GM12872 (cell line): ENCODE results near the gene HOXA5.

ENCODE experiments used
- CTCF ChIP-seq: IDR thresholded peaks from 3 replicates; pipeline ENCODE4 v1.5.1; 2011; ENCODE audit warnings: low read depth, mild to moderate bottlenecking, low read length, moderate library complexity; ENCODE audit not compliant: insufficient read depth

HOXA5 gene

GRCh38 chr7:27101957-27102580, 41.4 kb downstream of the HOXA5 start:
- TF ChIP-seq CTCF = no peak

- no peak for TF ChIP-seq CTCF
These were observed 42.1 kb downstream of the HOXA5 start for GRCh38 chr7:27101171-27101956.

- no peak for TF ChIP-seq CTCF
These were observed 42.7 kb downstream of the HOXA5 start for GRCh38 chr7:27100694-27101170.

- no peak for TF ChIP-seq CTCF
These were observed 43.8 kb downstream of the HOXA5 start for GRCh38 chr7:27099453-27100370.

GRCh38 chr7:27098578-27099451, 44.7 kb downstream of the HOXA5 start:
- TF ChIP-seq CTCF = no peak

- TF ChIP-seq CTCF = no peak
These were observed 45.5 kb downstream of the HOXA5 start for GRCh38 chr7:27097686-27098577.
